ENCODE results near the gene SERPINH1. TPM values are rescaled to one million over a fixed set of nuclear protein-coding genes. Genes with fewer than 3 reads are reported as not detected.

The SERPINH1 gene
- total RNA-seq, 1 donor: 1,367 TPM

- peak; percentile 28 for DNase-seq (ENCODE audit: low read depth)
- TF ChIP-seq, protein P1, sequence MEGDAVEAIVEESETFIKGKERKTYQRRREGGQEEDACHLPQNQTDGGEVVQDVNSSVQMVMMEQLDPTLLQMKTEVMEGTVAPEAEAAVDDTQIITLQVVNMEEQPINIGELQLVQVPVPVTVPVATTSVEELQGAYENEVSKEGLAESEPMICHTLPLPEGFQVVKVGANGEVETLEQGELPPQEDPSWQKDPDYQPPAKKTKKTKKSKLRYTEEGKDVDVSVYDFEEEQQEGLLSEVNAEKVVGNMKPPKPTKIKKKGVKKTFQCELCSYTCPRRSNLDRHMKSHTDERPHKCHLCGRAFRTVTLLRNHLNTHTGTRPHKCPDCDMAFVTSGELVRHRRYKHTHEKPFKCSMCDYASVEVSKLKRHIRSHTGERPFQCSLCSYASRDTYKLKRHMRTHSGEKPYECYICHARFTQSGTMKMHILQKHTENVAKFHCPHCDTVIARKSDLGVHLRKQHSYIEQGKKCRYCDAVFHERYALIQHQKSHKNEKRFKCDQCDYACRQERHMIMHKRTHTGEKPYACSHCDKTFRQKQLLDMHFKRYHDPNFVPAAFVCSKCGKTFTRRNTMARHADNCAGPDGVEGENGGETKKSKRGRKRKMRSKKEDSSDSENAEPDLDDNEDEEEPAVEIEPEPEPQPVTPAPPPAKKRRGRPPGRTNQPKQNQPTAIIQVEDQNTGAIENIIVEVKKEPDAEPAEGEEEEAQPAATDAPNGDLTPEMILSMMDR (IDR thresholded peaks at IDR 0.05; ENCODE audit: insufficient read depth, low read depth, low read length): no peak
- H3K4me3 ChIP-seq (ENCODE audit: low read depth, low read length): no peak overlapping the region
Observed at GRCh38 chr11:75602951-75603350, 40.9 kb downstream of the SERPINH1 start.

GRCh38 chr11:75603791-75604736, 42.0 kb downstream of the SERPINH1 start:
- H3K4me3 ChIP-seq (ENCODE audit: low read depth, low read length): no peak overlapping the region
- TF ChIP-seq, protein P1 (IDR thresholded peaks at IDR 0.05; ENCODE audit: insufficient read depth, low read depth, low read length): no peak
- peak; percentile 65 for DNase-seq (ENCODE audit: low read depth)

DNA sequence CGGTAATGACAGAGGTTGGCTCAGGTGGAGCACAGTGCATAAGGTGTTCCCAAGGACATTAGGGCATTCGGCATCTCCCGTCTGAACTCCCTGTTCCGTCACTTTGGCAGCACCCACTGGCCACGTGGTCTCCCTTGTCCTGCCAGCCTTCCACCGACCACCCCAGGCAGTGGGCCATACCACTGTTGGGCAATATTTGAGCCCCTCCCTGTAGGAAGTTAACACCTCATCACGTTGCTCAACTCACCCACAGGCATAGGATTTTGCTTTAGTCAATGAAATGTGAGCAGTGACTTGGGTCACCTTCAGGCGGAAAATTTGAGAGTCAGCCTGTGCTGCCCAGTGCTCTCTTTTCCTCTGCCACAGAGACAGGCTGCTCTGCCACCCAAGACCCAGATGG, 44.0 kb downstream of the SERPINH1 start:
- TF ChIP-seq, protein P1 (IDR thresholded peaks at IDR 0.05; ENCODE audit: insufficient read depth, low read depth, low read length): no peak
- no peak for DNase-seq (ENCODE audit: low read depth)

DNA sequence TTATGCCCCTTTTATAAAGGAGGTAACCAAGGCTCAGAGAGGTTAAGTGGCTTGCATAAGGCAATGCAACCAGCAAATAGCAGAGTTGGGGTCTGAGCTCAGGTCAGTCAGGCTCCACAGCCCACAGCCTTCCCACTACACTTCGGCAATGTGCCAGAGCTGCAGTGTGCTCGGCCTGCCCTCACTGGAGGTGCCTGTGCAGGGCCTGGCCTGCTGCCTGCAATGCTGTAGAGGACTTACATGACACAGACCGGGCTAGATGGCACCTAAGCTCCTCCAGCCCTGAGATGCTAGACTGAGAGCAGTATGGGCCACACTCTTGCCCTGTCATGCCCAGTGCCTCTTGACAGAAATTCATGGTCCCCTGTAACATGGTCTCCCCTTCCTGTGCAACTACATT, 49.8 kb downstream of the SERPINH1 start:
- H3K4me3 ChIP-seq (ENCODE audit: low read depth, low read length): no peak overlapping the region
- DNase-seq (ENCODE audit: low read depth): no peak
- TF ChIP-seq, protein P1 (IDR thresholded peaks at IDR 0.05; ENCODE audit: insufficient read depth, low read depth, low read length): no peak

More for the DNA sequence above, 44.0 kb downstream of the SERPINH1 start:
- H3K4me3 ChIP-seq (ENCODE audit: low read depth, low read length): no peak overlapping the region

DNA sequence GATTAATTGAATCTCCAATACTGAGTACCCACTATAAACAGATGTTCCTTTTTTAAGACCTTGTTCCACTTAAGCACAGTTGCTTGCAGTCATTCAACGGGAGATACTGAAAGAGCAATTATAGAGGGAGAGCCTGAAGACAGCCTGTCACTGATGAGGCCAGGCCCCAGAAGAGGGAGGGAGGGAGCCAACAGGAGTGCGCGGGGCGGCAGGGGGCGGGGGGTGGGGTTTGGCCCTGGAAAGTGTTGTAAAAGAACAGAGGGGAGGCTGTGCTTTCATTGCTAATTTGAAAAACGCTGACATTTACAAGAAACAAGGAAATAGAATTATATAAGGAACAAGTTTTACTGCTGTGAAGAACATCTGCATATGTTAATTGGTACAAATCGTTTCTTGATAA, 53.7 kb downstream of the SERPINH1 start:
- DNase-seq (ENCODE audit: low read depth): no peak
- TF ChIP-seq, protein P1 (IDR thresholded peaks at IDR 0.05; ENCODE audit: insufficient read depth, low read depth, low read length): no peak
- no peak overlapping the region for H3K4me3 ChIP-seq (ENCODE audit: low read depth, low read length)

DNA sequence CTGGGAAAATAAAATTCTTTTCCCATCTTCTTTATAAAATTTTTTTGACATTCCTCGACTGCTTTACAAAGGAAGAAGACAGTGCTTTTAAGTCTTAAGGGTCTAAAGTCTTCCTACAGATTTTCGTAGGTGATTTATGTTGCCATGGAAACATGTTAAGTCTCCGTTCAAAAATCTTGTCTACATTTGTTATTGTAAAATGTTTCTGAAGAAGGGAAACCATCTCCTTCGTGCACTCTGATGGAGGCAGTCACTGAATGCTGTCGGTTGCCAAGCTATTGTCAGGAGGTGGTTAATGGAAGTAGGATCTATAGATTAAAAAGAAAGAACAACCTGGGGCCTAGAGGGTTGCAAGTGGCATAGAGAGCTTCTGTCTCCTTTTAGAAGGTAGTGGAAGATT, 54.2 kb downstream of the SERPINH1 start:
- TF ChIP-seq, protein P1 (IDR thresholded peaks at IDR 0.05; ENCODE audit: insufficient read depth, low read depth, low read length): no peak
- H3K4me3 ChIP-seq (ENCODE audit: low read depth, low read length): no peak overlapping the region
- DNase-seq (ENCODE audit: low read depth): no peak

Other genes with a start within 250 kb of the SERPINH1 start
- gene ARRB1, start 210.6 kb upstream of the SERPINH1 start, total RNA-seq: 27.1 and 33.2 TPM in 2 replicates
- 1,703 and 1,758 TPM in 2 replicates for gene RPS3, start 162.7 kb upstream of the SERPINH1 start, total RNA-seq
- 1.3 and 3.2 TPM in 2 replicates for gene KLHL35, start 129.1 kb upstream of the SERPINH1 start, total RNA-seq
- 9.5 and 10.3 TPM in 2 replicates for gene GDPD5, start 36.3 kb upstream of the SERPINH1 start, total RNA-seq
- gene MAP6, start 106.8 kb downstream of the SERPINH1 start, total RNA-seq: 2.9 and 3.0 TPM in 2 replicates
- gene MOGAT2, start 155.6 kb downstream of the SERPINH1 start, total RNA-seq: not detected in 2 replicates
- gene DGAT2, start 206.5 kb downstream of the SERPINH1 start, total RNA-seq: 0.32 and 0.43 TPM in 2 replicates